Measurements from ENCODE around the gene ADAMTS15.
"Not testable (repeated sequence)": the region's sequence is repeated elsewhere in the genome, so short reads cannot be mapped to it uniquely, and the experiment has no call there.

ADAMTS15 gene

DNA sequence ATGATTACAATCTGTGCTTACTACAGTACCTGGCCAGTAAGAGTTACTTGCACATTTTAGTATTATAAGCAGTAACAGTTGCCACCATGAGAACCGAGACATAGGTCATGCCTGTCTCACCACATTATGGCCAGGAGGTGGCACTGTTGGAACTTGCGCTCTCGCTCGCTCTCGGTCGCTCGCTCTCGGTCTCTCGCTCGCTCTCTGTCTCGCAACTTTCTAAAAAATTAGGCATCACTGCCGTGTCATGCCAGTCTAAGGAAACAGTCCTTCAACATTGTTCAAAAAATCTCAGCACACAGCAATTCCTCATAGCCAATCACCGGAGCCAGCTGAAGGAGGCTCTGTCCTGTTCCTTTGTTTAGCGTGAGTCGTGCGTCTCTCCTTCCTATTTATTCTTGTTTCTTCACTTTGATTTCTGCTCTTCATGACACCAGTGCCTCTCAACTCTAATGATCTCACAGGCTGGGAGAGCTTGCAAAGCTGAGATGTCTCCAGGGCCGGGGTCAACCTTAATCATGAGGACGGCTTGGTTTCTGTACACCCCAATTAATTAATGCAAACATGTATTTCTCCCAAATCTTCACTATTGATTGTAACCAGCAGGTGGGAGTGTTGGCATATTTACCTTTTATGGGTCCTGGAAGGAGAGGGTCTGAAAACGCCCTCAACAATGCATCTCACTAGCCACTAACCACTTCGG, 13.8 kb upstream of the ADAMTS15 start:
- TF ChIP-seq, protein P1, sequence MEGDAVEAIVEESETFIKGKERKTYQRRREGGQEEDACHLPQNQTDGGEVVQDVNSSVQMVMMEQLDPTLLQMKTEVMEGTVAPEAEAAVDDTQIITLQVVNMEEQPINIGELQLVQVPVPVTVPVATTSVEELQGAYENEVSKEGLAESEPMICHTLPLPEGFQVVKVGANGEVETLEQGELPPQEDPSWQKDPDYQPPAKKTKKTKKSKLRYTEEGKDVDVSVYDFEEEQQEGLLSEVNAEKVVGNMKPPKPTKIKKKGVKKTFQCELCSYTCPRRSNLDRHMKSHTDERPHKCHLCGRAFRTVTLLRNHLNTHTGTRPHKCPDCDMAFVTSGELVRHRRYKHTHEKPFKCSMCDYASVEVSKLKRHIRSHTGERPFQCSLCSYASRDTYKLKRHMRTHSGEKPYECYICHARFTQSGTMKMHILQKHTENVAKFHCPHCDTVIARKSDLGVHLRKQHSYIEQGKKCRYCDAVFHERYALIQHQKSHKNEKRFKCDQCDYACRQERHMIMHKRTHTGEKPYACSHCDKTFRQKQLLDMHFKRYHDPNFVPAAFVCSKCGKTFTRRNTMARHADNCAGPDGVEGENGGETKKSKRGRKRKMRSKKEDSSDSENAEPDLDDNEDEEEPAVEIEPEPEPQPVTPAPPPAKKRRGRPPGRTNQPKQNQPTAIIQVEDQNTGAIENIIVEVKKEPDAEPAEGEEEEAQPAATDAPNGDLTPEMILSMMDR (IDR thresholded peaks at IDR 0.05; ENCODE audit: insufficient read depth, low read depth, low read length, missing control alignments): peak; percentile 93
- peak; percentile 84 for DNase-seq (ENCODE audit: low read depth)
- H3K4me3 ChIP-seq (ENCODE audit: low read length): peak overlapping the region; percentile 58

GRCh38 chr11:130435671-130436070, 12.8 kb upstream of the ADAMTS15 start:
- DNase-seq (ENCODE audit: low read depth): peak; percentile 87
- TF ChIP-seq, protein P1 (IDR thresholded peaks at IDR 0.05; ENCODE audit: insufficient read depth, low read depth, low read length, missing control alignments): no peak
- no peak overlapping the region for H3K4me3 ChIP-seq (ENCODE audit: low read length)

GRCh38 chr11:130436171-130436570, 12.3 kb upstream of the ADAMTS15 start:
- no peak for DNase-seq (ENCODE audit: low read depth)
- TF ChIP-seq, protein P1 (IDR thresholded peaks at IDR 0.05; ENCODE audit: insufficient read depth, low read depth, low read length, missing control alignments): no peak
- H3K4me3 ChIP-seq (ENCODE audit: low read length): no peak overlapping the region

- H3K4me3 ChIP-seq (ENCODE audit: low read length): no peak overlapping the region
- TF ChIP-seq, protein P1 (IDR thresholded peaks at IDR 0.05; ENCODE audit: insufficient read depth, low read depth, low read length, missing control alignments): no peak
- peak; percentile 90 for DNase-seq (ENCODE audit: low read depth)
Measured at GRCh38 chr11:130437848-130438247, 10.6 kb upstream of the ADAMTS15 start.

DNA sequence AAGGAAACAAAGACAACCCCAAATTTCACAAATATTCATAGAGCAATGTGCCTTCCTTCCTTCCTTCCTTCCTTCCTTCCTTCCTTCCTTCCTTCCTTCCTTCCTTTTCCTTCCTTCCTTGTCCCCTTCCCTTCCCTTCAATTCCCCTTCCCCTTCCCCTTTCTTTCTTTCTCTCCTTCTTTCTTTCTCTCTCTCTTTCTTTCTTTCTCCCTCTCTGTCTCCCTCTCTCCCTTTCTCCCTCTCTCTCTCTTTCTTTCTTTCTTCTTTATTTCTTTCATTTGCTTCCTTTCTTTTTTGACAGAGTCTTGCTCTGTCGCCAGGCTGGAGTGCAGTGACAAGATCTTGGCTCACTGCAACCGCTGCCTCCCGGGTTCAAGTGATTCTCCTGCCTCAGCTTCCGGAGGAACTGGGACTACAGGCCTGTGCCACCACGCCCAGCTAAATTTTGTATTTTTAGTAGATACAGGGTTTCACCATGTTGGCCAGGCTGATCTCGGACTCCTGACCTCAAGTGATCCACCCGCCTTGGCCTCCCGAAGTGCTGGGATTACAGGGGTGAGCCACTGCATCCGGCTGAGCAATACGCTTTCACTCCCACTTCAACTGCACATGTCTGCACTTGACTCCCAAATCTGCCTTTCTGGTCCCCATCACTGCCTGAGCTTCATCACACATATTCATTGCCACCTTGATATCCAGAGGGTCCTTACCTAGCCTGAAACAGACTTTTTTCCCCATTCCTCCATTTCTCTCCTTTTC, 9.9 kb upstream of the ADAMTS15 start:
- DNase-seq (ENCODE audit: low read depth); H3K4me3 ChIP-seq (ENCODE audit: low read length): not testable (repeated sequence)

- no peak for DNase-seq (ENCODE audit: low read depth)
- no peak overlapping the region for H3K4me3 ChIP-seq (ENCODE audit: low read length)
- TF ChIP-seq, protein P1 (IDR thresholded peaks at IDR 0.05; ENCODE audit: insufficient read depth, low read depth, low read length, missing control alignments): no peak
Measured at GRCh38 chr11:130439160-130439519, 9.3 kb upstream of the ADAMTS15 start.

DNA sequence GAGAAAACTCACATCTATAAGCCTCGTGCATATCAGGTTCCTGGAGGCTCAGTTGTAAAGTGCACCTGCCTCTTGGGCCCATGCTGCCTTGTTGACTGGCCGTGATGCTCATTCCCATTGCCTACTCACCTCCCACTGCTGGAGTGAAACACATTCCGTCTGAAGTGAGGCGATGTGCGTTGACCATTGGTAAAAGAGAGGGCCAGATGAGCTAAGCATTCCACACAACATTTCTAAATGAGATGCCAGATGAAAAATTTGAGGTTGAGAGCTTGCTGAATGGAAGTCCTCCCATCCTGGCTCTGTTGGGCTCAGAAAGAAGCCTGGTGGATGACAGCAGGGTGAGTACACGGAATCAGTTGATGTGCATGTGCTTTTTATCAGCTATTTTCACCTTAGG, 8.6 kb upstream of the ADAMTS15 start:
- TF ChIP-seq, protein P1 (IDR thresholded peaks at IDR 0.05; ENCODE audit: insufficient read depth, low read depth, low read length, missing control alignments): no peak
- H3K4me3 ChIP-seq (ENCODE audit: low read length): no peak overlapping the region
- no peak for DNase-seq (ENCODE audit: low read depth)
